Transverse colon (tissue), 3 donors: ENCODE measurements around the gene RASSF10.

Source experiments
- CTCF ChIP-seq, 5 experiments: fragments of 200-600 bp in 3 of 5; fragments of 450-650 bp in 2 of 5; sonication (generic) in 3 of 5; IDR thresholded peaks; 1 replicate in 2 of 5; 2 replicates in 3 of 5; pipeline ENCODE4 v1.5.1; 2016 to 2017; ENCODE audit warnings: antibody characterized with exemption in 5 of 5, inconsistent platforms in 3 of 5, mild to moderate bottlenecking in 2 of 5, moderate library complexity in 1 of 5
- POLR2A ChIP-seq: fragments of 450-650 bp; IDR thresholded peaks from one replicate; pipeline ENCODE4 v1.6.1; 2016; ENCODE audit warnings: antibody characterized with exemption, mild to moderate bottlenecking, moderate library complexity

DNA sequence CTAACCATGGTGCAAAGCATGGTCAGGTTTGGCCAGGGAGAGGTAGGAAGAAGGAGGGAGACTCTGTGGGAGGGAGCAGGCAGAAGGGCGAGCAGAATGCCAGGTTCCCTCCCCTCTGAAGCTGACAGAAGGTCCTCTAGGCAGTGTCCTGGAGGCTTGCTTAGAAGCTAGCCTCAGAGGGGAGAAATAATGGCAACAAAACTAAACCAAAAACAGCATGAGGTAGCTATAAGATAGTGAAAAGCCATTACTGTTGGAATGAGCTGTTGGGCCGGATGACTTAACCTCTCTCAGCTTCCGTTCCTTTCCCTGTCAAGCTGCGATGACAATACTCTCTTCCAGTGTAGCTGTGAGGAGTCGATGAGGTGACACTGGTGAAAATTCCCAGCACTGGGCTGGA lies 36.6 kb downstream of the RASSF10 start:
- TF ChIP-seq CTCF (IDR thresholded peaks at IDR 0.05) (no peak), POLR2A (no peak)
